GM23338 (cell line): Measurements from ENCODE around the gene RPTOR. TPM values are rescaled to one million over a fixed set of nuclear protein-coding genes. Genes with fewer than 3 reads are reported as not detected.

ENCODE experiments used
- ATAC-seq: fragments of 200-7000 bp; cut with Tn5 transposase; 3 replicates; pipeline ENCODE4 v1.9.1; 2020
- DNase-seq: peaks from one replicate; pipeline ENCODE4 v3.0.0-alpha.2; 2015; ENCODE audit warnings: low spot score
- H2AFZ ChIP-seq: fragments of 200-600 bp; sonication (generic); 2 replicates; pipeline ENCODE4 v1.8.0; 2016; ENCODE audit warnings: antibody characterized with exemption, mild to moderate bottlenecking, moderate library complexity
- H3F3A ChIP-seq: fragments of 200-600 bp; sonication (generic); replicated peaks from 2 replicates; pipeline ENCODE4 v1.8.0; 2017; ENCODE audit warnings: antibody characterized with exemption, mixed run types, low read depth
- H3K27ac ChIP-seq: fragments of 200-600 bp; sonication (generic); 2 replicates; pipeline ENCODE4 v1.6.1; 2016; ENCODE audit warnings: low read depth
- H3K27me3 ChIP-seq: fragments of 200-600 bp; sonication (generic); 2 replicates; pipeline ENCODE4 v1.8.0; 2016; ENCODE audit warnings: mild to moderate bottlenecking, mixed run types, moderate library complexity; ENCODE audit not compliant: insufficient read depth
- H3K36me3 ChIP-seq: fragments of 200-600 bp; sonication (generic); 2 replicates; pipeline ENCODE4 v1.8.0; 2016; ENCODE audit warnings: mild to moderate bottlenecking; ENCODE audit not compliant: insufficient read depth
- H3K4me1 ChIP-seq: fragments of 200-600 bp; sonication (generic); 2 replicates; pipeline ENCODE4 v1.8.0; 2016; ENCODE audit warnings: mild to moderate bottlenecking, moderate library complexity; ENCODE audit not compliant: insufficient read depth
- H3K4me2 ChIP-seq: fragments of 200-600 bp; sonication (generic); 2 replicates; pipeline ENCODE4 v1.7.1; 2017; ENCODE audit warnings: mixed run types
- H3K4me3 ChIP-seq: fragments of 200-600 bp; sonication (generic); 2 replicates; pipeline ENCODE4 v1.6.1; 2016; ENCODE audit warnings: mixed run types
- H3K79me2 ChIP-seq: fragments of 200-600 bp; sonication (generic); replicated peaks from 2 replicates; pipeline ENCODE4 v1.8.0; 2017; ENCODE audit warnings: mild to moderate bottlenecking; ENCODE audit not compliant: insufficient read depth
- H3K9me2 ChIP-seq: fragments of 200-600 bp; sonication (generic); 2 replicates; pipeline ENCODE4 v1.8.0; 2017; ENCODE audit not compliant: insufficient read depth
- H4K20me1 ChIP-seq: fragments of 200-600 bp; sonication (generic); replicated peaks from 2 replicates; pipeline ENCODE4 v1.8.0; 2017; ENCODE audit warnings: mild to moderate bottlenecking; ENCODE audit not compliant: insufficient read depth
- H3K27ac Mint-ChIP-seq: 2 replicates; pipeline ENCODE4 v1.8.0; 2020; ENCODE audit warnings: inconsistent platforms, mild to moderate bottlenecking, moderate library complexity, mixed read lengths
- H3K27me3 Mint-ChIP-seq: 3 replicates; pipeline ENCODE4 v1.8.0; 2022; ENCODE audit warnings: low read depth, mild to moderate bottlenecking, moderate library complexity, mixed read lengths, inconsistent platforms; ENCODE audit not compliant: insufficient read depth, poor library complexity
- H3K36me3 Mint-ChIP-seq: 3 replicates; pipeline ENCODE4 v1.8.0; 2021; ENCODE audit warnings: low read depth, mild to moderate bottlenecking, inconsistent platforms, moderate library complexity, mixed read lengths
- H3K4me1 Mint-ChIP-seq: 3 replicates; pipeline ENCODE4 v1.8.0; 2020; ENCODE audit warnings: mild to moderate bottlenecking, inconsistent platforms, mixed read lengths
- H3K4me3 Mint-ChIP-seq: 3 replicates; pipeline ENCODE4 v1.8.0; 2021; ENCODE audit warnings: moderate library complexity, mild to moderate bottlenecking, inconsistent platforms, mixed read lengths
- H3K9me3 Mint-ChIP-seq: 3 replicates; pipeline ENCODE4 v1.8.0; 2020; ENCODE audit warnings: moderate library complexity, mild to moderate bottlenecking, inconsistent platforms, mixed read lengths
- CREB1 ChIP-seq: fragments of 250-450 bp; sonication (Bioruptor Pico); IDR thresholded peaks from 2 replicates; pipeline ENCODE4 v1.5.0; 2020; ENCODE audit warnings: low read depth, mild to moderate bottlenecking, moderate library complexity
- CTCF ChIP-seq, 2 experiments: fragments of 200-600 bp in 1 of 2; sonication (generic) in 1 of 2; conservative IDR thresholded peaks; 2 replicates each; pipeline versions ENCODE4 v1.5.1 to v1.6.1; 2016 to 2017; ENCODE audit warnings: antibody characterized with exemption in 2 of 2, low read depth in 2 of 2, mild to moderate bottlenecking in 2 of 2, moderate library complexity in 1 of 2
- ETS1 ChIP-seq: IDR thresholded peaks from 2 replicates; pipeline ENCODE4 v1.6.1; 2016; ENCODE audit warnings: antibody characterized with exemption
- EZH2 ChIP-seq: fragments of 200-600 bp; sonication (generic); IDR thresholded peaks from one replicate; pipeline ENCODE4 v1.8.0; 2017; ENCODE audit warnings: antibody characterized with exemption, mild to moderate bottlenecking, low read depth; ENCODE audit not compliant: unreplicated experiment
- EZH2phosphoT487 ChIP-seq: fragments of 200-600 bp; sonication (generic); IDR thresholded peaks from one replicate; pipeline ENCODE4 v1.8.1; 2018; ENCODE audit warnings: antibody characterized with exemption; ENCODE audit not compliant: unreplicated experiment
- JUNB ChIP-seq: IDR thresholded peaks from one replicate; pipeline ENCODE4 v1.6.1; 2016; ENCODE audit warnings: antibody characterized with exemption; ENCODE audit not compliant: unreplicated experiment
- NANOG ChIP-seq: IDR thresholded peaks from 2 replicates; pipeline ENCODE4 v1.6.1; 2016; ENCODE audit warnings: antibody characterized with exemption, borderline replicate concordance
- POLR2AphosphoS5 ChIP-seq: IDR thresholded peaks from 2 replicates; pipeline ENCODE4 v1.6.1; 2016; ENCODE audit warnings: antibody characterized with exemption, low read depth
- REST ChIP-seq: IDR thresholded peaks from one replicate; pipeline ENCODE4 v1.6.1; 2018; ENCODE audit warnings: antibody characterized with exemption; ENCODE audit not compliant: unreplicated experiment
- ZNF114 ChIP-seq: fragments of 250-450 bp; sonication (Bioruptor Pico); IDR thresholded peaks from 2 replicates; pipeline ENCODE4 v1.5.0; 2020; ENCODE audit warnings: mild to moderate bottlenecking, moderate library complexity
- polyA plus RNA-seq: library from polyadenylated mRNA; unstranded; fragments of >200 nt; fragmentation: Nextera tagmentation; extraction: Ambion mirVana; gene quantifications from 2 replicates; pipeline ENCODE4 v1.2.1, GENCODE V29; 2016
- total RNA-seq: library from RNA; depleted of rRNA; stranded (reverse); fragments of >200 nt; shearing (Covaris generic); gene quantifications from 2 replicates; pipeline ENCODE4 v1.2.3, GENCODE V29; 2014

Gene RPTOR
- total and polyA plus RNA-seq, 2 experiments from 2014 or later: 9.5 to 38.0 TPM

GRCh38 chr17:80816241-80817103 is 271.8 kb downstream of the RPTOR start (continued):
- TF ChIP-seq EZH2phosphoT487 (no peak), CTCF (conservative IDR thresholded peaks at IDR 0.05; ENCODE audit: low read depth in 2 of 2) (no peak)

GRCh38 chr17:80817321-80817845 is 272.7 kb downstream of the RPTOR start:
- peaks cover 19% of the 10 kb centered on the region for H3K4me1 Mint-ChIP-seq
- H3K4me3 Mint-ChIP-seq: no peak overlapping the region
- Histone ChIP-seq H3K4me3 (no peak overlapping the region), H2AFZ (no peak overlapping the region), H3K27ac (no peak overlapping the region), H4K20me1 (no peaks in the 10 kb centered on the region; the same call in 1 of the 2 replicates), H3K79me2 (no peaks in the 10 kb centered on the region), H3K4me1 (no peaks in the 10 kb centered on the region), H3K4me2 (no peak overlapping the region), H3K9me2 (no peaks in the 10 kb centered on the region), H3K27me3 (no peaks in the 10 kb centered on the region), H3F3A (no peaks in the 10 kb centered on the region), H3K36me3 (no peaks in the 10 kb centered on the region)
- DNase-seq (no peak), ATAC-seq (no peak)
- no peaks in the 10 kb centered on the region for H3K36me3 Mint-ChIP-seq
- no peak overlapping the region for H3K27ac Mint-ChIP-seq
- H3K27me3 Mint-ChIP-seq: peaks cover 16% of the 10 kb centered on the region
- no peaks in the 10 kb centered on the region for H3K9me3 Mint-ChIP-seq
- TF ChIP-seq ZNF114 (CRISPR knock-in tag): no peak
- TF ChIP-seq JUNB: no peak
- no peak for TF ChIP-seq EZH2
- no peak for TF ChIP-seq POLR2AphosphoS5
- TF ChIP-seq CREB1 (CRISPR knock-in tag): no peak
- no peak for TF ChIP-seq CTCF (conservative IDR thresholded peaks at IDR 0.05; ENCODE audit: low read depth in 2 of 2)
- no peak for TF ChIP-seq ETS1
- no peak for TF ChIP-seq REST
- no peak for TF ChIP-seq NANOG
